HG03521 (cell line): Measurements from ENCODE around the gene OBSCN.

Experiments
- ATAC-seq: cut with Tn5 transposase; IDR thresholded peaks from one replicate; pipeline ENCODE4 v1.9.1; 2021; ENCODE audit warnings: mild to moderate bottlenecking, moderate library complexity; ENCODE audit not compliant: unreplicated experiment

Gene OBSCN

DNA sequence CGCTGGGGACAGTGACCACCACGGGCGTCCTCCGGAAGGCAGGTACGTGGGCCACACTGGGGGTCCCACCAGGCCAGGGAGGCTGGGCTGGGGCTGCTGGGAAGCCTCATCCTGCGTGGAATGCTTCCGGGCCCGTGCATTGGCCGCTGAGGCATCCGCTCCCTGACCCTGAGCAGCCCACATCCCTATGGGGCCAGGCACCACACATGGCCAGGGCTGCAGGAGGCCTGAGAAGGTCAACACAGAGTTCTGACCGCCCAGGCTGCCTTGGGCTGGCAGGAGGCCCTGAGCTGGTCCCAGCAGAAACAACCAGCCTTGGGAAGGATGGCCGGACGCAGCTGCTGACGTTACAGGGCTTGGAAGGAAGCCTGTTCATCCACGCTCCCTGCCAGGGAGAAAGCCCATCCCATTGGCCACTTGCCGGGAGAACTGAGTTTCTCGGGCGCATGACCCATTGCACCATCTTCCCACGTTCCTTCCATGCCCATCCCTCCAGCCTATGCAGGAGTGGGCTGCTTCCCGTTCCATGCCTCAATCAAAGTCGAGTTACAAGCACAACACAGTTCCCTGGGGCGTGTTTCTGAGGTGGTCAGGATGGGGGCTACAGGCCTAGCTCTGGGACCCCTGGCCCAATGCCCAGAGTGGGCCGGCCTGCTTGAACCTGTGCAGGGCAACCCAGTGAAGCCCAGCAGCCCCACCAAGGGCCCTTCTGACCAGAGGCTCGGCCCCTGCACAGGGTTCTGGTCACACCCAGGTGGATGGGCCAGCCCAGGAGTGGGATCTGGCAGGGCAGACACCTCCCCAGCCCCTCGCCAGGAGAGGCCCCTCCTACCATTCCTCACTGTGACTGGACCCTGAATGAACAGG is 167.1 kb downstream of the OBSCN start:
- ATAC-seq, result no peak

DNA sequence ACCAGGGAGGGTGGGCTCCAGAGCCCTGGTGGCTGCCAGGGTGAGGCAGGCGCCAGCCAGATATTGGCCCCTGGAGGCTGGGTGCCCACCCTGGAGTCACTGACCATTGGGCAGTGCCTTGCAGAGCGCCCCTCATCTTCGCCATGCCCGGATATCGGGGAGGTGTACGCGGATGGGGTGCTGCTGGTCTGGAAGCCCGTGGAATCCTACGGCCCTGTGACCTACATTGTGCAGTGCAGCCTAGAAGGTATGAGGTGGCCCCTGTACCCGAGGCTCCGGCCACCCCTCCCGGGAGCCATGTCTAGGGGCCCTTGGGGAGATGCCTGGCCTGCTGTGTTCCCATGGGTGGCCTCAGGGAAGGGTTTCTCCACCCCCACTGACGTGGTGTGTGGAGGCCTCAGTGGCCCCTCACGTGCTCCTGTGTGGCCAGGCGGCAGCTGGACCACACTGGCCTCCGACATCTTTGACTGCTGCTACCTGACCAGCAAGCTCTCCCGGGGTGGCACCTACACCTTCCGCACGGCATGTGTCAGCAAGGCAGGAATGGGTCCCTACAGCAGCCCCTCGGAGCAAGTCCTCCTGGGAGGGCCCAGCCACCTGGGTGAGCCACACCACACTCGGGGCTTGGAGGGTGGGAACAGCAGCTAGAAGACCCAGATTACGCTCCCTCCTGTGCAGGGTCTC is 167.9 kb downstream of the OBSCN start:
- no peak for ATAC-seq

- no peak for ATAC-seq
Measured at GRCh38 chr1:228376262-228376628, 168.4 kb downstream of the OBSCN start.

- ATAC-seq, result no peak
Measured at GRCh38 chr1:228376651-228377631, 169.1 kb downstream of the OBSCN start.

DNA sequence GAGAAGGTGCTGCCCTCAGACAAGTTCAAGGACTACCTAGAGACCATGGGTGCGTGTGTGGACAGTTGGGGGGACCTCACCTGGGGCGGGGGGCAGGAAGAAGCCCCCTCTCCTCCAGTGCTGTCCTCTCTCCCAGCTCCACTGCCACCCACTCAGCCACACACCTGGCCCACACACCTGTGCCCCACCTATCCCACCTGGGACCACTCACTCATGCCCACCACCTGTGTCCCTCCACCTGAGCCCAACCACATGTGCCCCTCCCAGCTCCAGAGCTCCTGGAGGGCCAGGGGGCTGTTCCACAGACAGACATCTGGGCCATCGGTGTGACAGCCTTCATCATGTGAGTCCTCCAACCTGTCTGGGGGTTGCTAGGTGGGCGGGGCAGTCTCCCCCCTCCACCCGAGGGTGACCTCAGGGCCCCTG is 169.8 kb downstream of the OBSCN start:
- ATAC-seq, result no peak

DNA sequence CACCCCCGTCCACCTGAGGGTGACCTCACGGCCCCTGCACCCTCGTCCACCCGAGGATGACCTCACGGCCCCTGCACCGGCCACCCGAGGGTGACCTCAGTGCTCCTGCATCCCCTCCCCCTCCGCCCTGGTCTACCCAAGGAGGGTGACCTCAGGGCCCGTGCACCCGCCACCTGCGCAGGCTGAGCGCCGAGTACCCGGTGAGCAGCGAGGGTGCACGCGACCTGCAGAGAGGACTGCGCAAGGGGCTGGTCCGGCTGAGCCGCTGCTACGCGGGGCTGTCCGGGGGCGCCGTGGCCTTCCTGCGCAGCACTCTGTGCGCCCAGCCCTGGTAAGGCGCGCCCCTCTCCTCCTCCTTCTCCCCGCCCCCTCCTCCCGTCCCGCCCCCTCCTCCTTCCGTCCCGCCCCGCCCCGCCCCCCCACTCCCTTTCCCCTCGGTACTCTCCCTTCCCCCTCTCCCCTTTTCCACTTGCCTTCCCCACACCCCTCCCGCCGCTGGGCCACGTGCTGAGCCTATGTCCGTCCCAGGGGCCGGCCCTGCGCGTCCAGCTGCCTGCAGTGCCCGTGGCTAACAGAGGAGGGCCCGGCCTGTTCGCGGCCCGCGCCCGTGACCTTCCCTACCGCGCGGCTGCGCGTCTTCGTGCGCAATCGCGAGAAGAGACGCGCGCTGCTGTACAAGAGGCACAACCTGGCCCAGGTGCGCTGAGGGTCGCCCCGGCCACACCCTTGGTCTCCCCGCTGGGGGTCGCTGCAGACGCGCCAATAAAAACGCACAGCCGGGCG is 170.4 kb downstream of the OBSCN start:
- no peak for ATAC-seq

GRCh38 chr1:228378873-228379460 is 171.1 kb downstream of the OBSCN start:
- ATAC-seq, result no peak

GRCh38 chr1:228379666-228380065 is 171.8 kb downstream of the OBSCN start:
- ATAC-seq, result no peak

- ATAC-seq, result no peak
Measured at GRCh38 chr1:228381356-228381755, 173.5 kb downstream of the OBSCN start.

DNA sequence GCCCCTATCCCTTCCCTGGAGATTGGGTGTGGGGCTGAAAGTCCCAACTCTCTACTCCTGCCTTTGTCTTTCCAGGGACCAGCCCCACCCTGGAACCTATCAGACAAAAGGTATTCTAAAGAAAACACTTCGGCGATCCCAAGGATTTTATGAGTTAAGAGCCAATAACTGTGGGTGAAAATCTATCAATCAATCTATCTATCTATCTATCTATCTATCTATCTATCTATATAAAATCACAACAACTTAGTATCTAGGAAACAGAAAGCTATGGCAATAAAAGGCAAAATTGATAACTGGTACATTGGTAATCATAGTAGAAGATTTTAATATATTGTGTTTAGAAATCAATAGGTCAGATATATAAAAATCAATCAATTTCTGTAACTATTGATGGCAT is 175.9 kb downstream of the OBSCN start:
- ATAC-seq, result no peak

DNA sequence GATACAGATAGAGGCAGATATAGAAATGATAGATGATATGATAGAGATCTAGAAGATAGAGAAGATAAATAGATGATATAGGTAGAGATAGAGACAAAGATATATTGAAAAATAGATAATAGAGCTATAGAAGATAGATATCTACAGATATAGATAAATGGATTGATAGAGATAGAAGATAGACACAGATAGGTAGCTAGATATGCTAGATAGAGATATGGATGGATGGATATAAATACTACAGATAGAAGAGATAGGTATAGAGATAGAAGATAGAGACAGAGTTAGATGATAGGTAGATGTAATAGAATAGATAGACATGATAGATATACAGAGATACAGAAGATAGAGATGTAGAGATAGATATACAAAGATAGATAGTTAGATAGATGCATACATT is 177.4 kb downstream of the OBSCN start:
- ATAC-seq, result no peak

- ATAC-seq, result no peak
Measured at GRCh38 chr1:228387321-228387720, 179.5 kb downstream of the OBSCN start.

- no peak for ATAC-seq
Measured at GRCh38 chr1:228390649-228391048, 182.8 kb downstream of the OBSCN start.

DNA sequence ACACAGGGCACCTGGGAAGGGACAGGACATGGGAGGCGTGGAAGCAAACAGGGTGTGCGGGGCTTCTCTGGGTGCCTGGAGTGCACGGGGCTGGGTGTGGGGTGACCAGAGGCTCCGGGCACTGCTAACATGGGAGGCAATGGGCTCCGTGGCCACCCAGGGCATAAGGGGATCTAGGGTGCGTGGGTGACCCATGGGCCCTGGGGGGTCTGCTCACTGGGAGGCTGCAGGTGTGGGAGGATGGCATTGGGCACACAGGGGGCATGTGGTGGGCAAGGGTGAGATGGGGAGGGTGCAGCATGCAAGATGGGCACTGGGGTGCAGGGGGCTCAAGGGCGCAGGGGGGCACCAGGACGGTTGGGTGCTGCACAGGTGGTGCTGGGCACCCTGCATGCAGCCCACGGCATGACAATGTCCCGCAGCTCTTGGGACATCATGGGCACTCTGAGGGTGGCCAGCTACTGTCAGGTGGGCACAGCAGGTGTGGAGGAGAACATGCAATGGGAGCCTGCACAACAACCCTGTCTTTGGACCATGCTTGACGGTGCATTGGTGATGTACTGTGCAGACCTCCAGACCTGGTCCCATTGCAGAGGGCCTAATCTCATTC is 183.7 kb downstream of the OBSCN start:
- no peak for ATAC-seq

DNA sequence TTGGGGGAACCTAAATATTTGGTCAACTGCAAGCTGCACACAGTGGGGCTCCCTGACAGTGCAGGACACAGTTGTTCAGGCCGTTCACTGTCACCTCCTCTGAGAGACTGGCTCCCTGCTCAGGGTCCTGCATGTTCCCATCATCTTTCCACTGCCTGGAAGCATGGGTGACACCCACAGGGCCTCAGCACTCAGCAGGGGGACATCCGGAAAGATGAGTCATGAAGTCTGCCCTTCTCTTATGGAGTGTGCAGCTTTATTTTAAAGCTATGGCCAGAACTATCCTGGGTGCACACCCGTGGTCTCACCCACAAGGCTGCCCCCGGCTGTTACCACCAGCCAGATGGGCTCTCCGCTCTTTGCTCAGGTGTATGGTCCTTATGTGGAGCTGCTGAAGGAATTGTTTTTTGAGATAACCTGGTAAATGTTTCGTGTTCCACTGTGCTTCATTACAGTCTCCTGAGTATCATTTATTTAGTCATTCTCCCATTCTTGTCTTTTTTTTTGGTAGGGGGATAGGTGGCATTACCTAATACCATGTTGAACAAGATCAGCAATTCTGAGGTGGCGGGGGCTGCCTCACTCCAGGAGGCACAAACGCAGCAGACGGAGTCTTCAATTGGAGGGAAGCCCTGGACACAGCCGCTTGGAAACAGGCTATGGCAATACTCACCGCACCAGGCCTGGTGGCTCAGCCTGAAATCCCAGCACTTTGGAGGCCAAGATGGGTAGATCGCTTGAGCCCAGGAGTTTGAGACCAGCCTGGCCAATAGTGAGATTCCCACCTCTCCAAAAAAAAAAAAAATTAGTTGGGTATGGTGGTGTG is 184.5 kb downstream of the OBSCN start:
- ATAC-seq, result no peak

GRCh38 chr1:228393268-228393701 is 185.4 kb downstream of the OBSCN start:
- no peak for ATAC-seq

GRCh38 chr1:228393811-228394570 is 186.1 kb downstream of the OBSCN start:
- no peak for ATAC-seq
